Left renal pelvis (tissue), 4 donors: ENCODE measurements around the gene RDH5. TPM values are rescaled to one million over a fixed set of nuclear protein-coding genes. Genes with fewer than 3 reads are reported as not detected.

ENCODE experiments used
- DNase-seq, 4 donors: peaks; one replicate each; pipeline ENCODE4 v3.0.0-alpha.2; 2013; ENCODE audit warnings: low read depth in 4 of 4, low spot score in 3 of 4
- polyA plus RNA-seq, 4 donors: library from polyadenylated mRNA; unstranded; fragments of 120-200 nt; gene quantifications; one replicate each; pipeline ENCODE4 v1.2.1, GENCODE V29; 2013; ENCODE audit not compliant: insufficient read length in 4 of 4

The RDH5 gene
- polyA plus RNA-seq, 4 donors, result 8.4 to 38.2 (median 21.1) TPM

- no peak for DNase-seq
Measured at GRCh38 chr12:55695349-55695748, 24.8 kb upstream of the RDH5 start.

GRCh38 chr12:55696141-55696540 lies 24.1 kb upstream of the RDH5 start:
- DNase-seq, result no peak

- no peak for DNase-seq
Measured at GRCh38 chr12:55696796-55697462, 23.3 kb upstream of the RDH5 start.

- no peak for DNase-seq
Measured at GRCh38 chr12:55697686-55698085, 22.5 kb upstream of the RDH5 start.

- DNase-seq, result no peak
Measured at GRCh38 chr12:55698241-55698955, 21.8 kb upstream of the RDH5 start.

- no peak for DNase-seq
Measured at GRCh38 chr12:55698965-55699364, 21.2 kb upstream of the RDH5 start.

GRCh38 chr12:55699471-55700055 lies 20.6 kb upstream of the RDH5 start:
- DNase-seq, result no peak

GRCh38 chr12:55700255-55701018 lies 19.8 kb upstream of the RDH5 start:
- DNase-seq, result no peak

GRCh38 chr12:55702861-55703260 lies 17.3 kb upstream of the RDH5 start:
- no peak for DNase-seq

- no peak for DNase-seq
Measured at GRCh38 chr12:55703288-55703687, 16.9 kb upstream of the RDH5 start.

- DNase-seq, result no peak
Measured at GRCh38 chr12:55703901-55704761, 16.1 kb upstream of the RDH5 start.

- DNase-seq, result no peak
Measured at GRCh38 chr12:55704824-55705718, 15.1 kb upstream of the RDH5 start.

GRCh38 chr12:55705782-55706402 lies 14.3 kb upstream of the RDH5 start:
- no peak for DNase-seq

GRCh38 chr12:55706568-55707218 lies 13.5 kb upstream of the RDH5 start:
- no peak for DNase-seq

- no peak for DNase-seq
Measured at GRCh38 chr12:55707219-55707671, 12.9 kb upstream of the RDH5 start.

- DNase-seq, result no peak
Measured at GRCh38 chr12:55707841-55708694, 12.1 kb upstream of the RDH5 start, which contains the start of gene ITGA7. Gene ITGA7 (minus strand): TSS chr12:55707904. CDS start chr12:55707682, 222 bp downstream.

- no peak for DNase-seq
Measured at GRCh38 chr12:55708695-55709233, 11.4 kb upstream of the RDH5 start.
